ENCODE measurements around the gene GSG1L.

GRCh38 chr16:27777527-27777926, 286.0 kb downstream of the GSG1L start:
- TF ChIP-seq POLR2A (IDR thresholded peaks at IDR 0.05; ENCODE audit: extremely low read depth, insufficient read length), result no peak
- no peak for TF ChIP-seq CTCF (IDR thresholded peaks at IDR 0.05; ENCODE audit: low read depth, low read length)

Measured in NB4 (cell line).